ENCODE results near the gene TSPAN3.

DNA sequence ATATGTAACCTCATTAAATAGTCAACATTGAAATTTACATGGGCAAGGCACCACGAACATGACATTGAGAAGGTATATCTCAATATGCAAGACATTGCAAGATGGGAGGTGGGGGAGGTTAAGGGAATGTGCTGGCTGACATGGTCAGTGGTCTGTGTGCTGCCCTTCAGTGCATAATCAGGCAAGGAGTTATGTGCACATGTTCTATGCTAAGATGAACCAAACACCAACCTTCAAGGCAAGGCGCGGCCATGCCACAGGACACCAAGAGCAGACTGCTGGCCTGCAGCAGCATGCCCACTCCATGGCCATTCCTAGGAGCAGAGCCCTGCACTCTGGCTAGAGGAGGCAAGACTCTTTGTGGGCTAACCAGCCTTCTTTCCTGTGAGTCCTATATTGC is 40.9 kb upstream of the TSPAN3 start:
- TF ChIP-seq CTCF (IDR thresholded peaks at IDR 0.05; ENCODE audit: insufficient read depth, low read depth, low read length) (no peak), EZH2 (IDR thresholded peaks at IDR 0.05; ENCODE audit: insufficient read depth, low read length) (no peak)

Data from astrocyte (in vitro differentiated cells and primary cell).